ENCODE data around the gene PDE6H.
A peak's percentile ranks its signal among the peaks of the same experiment; 100 is the strongest.

PDE6H gene

GRCh38 chr12:14951851-14952250 is 21.0 kb upstream of the PDE6H start:
- no peak for DNase-seq (ENCODE audit: low spot score)

- peak; percentile 81 for DNase-seq (ENCODE audit: low spot score)
These were observed 20.4 kb upstream of the PDE6H start for GRCh38 chr12:14952299-14952921.

GRCh38 chr12:14953752-14954151 is 19.1 kb upstream of the PDE6H start:
- DNase-seq (ENCODE audit: low spot score) = no peak

GRCh38 chr12:14954269-14954668 is 18.6 kb upstream of the PDE6H start:
- DNase-seq (ENCODE audit: low spot score) = no peak

GRCh38 chr12:14956024-14956891 is 16.6 kb upstream of the PDE6H start:
- DNase-seq (ENCODE audit: low spot score) = peak; percentile 71

- DNase-seq (ENCODE audit: low spot score) = no peak
These were observed 15.9 kb upstream of the PDE6H start for GRCh38 chr12:14956905-14957304.

GRCh38 chr12:14957551-14958168 is 15.2 kb upstream of the PDE6H start:
- DNase-seq (ENCODE audit: low spot score) = no peak

GRCh38 chr12:14958361-14959125 is 14.3 kb upstream of the PDE6H start:
- no peak for DNase-seq (ENCODE audit: low spot score)

GRCh38 chr12:14959126-14959440 is 13.8 kb upstream of the PDE6H start:
- DNase-seq (ENCODE audit: low spot score) = no peak

GRCh38 chr12:14959463-14959862 is 13.4 kb upstream of the PDE6H start:
- no peak for DNase-seq (ENCODE audit: low spot score)

- no peak for DNase-seq (ENCODE audit: low spot score)
These were observed 12.8 kb upstream of the PDE6H start for GRCh38 chr12:14959916-14960496.

- DNase-seq (ENCODE audit: low spot score) = peak; percentile 71
These were observed 12.0 kb upstream of the PDE6H start for GRCh38 chr12:14960548-14961465.

GRCh38 chr12:14961466-14962152 is 11.2 kb upstream of the PDE6H start, which contains the start of gene ARHGDIB:
Gene ARHGDIB, minus strand, starts transcription at chr12:14961601. Its CDS starts 10,889 bp downstream, at chr12:14950712.
- DNase-seq (ENCODE audit: low spot score) = peak; percentile 94

- no peak for DNase-seq (ENCODE audit: low spot score)
These were observed 10.7 kb upstream of the PDE6H start for GRCh38 chr12:14962153-14962539.

GRCh38 chr12:14962797-14963196 is 10.0 kb upstream of the PDE6H start:
- no peak for DNase-seq (ENCODE audit: low spot score)

- DNase-seq (ENCODE audit: low spot score) = no peak
These were observed 9.3 kb upstream of the PDE6H start for GRCh38 chr12:14963520-14963919.

GRCh38 chr12:14964406-14964805 is 8.4 kb upstream of the PDE6H start:
- no peak for DNase-seq (ENCODE audit: low spot score)

- no peak for DNase-seq (ENCODE audit: low spot score)
These were observed 7.6 kb upstream of the PDE6H start for GRCh38 chr12:14965221-14965620.

- no peak for DNase-seq (ENCODE audit: low spot score)
These were observed 4.4 kb upstream of the PDE6H start for GRCh38 chr12:14968478-14968877.

- DNase-seq (ENCODE audit: low spot score) = no peak
These were observed 2.4 kb upstream of the PDE6H start for GRCh38 chr12:14970473-14970872.

Measured in activated CD4-positive, alpha-beta T cell treated with anti-CD3 and anti-CD28 coated beads, Interleukin-2, Interleukin-4, amounts not matched to agents 100 ng/mL and 50 ng/mL, durations not matched to agents 16 hours and 8 hours (primary cell).